IPS-15b (cell line): ENCODE measurements around the gene JDP2.

Experiments
- H3K27me3 ChIP-seq: one replicate; pipeline ENCODE4 v1.6.1; 2013; ENCODE audit warnings: low read length; ENCODE audit not compliant: control insufficient read depth, insufficient read depth
- H3K36me3 ChIP-seq: one replicate; pipeline ENCODE4 v1.6.1; 2013; ENCODE audit warnings: low read length; ENCODE audit not compliant: control insufficient read depth, insufficient read depth
- H3K4me1 ChIP-seq: one replicate; pipeline ENCODE4 v1.6.1; 2013; ENCODE audit warnings: mild to moderate bottlenecking, low read length; ENCODE audit not compliant: control insufficient read depth, insufficient read depth
- H3K4me3 ChIP-seq: one replicate; pipeline ENCODE4 v1.5.1; 2013; ENCODE audit warnings: low read depth, low read length
- H3K9ac ChIP-seq: one replicate; pipeline ENCODE4 v1.6.1; 2013; ENCODE audit warnings: low read depth, mild to moderate bottlenecking, low read length
- H3K9me3 ChIP-seq: one replicate; pipeline ENCODE4 v1.6.1; 2013; ENCODE audit warnings: mild to moderate bottlenecking, low read length; ENCODE audit not compliant: control insufficient read depth, insufficient read depth

JDP2 gene

DNA sequence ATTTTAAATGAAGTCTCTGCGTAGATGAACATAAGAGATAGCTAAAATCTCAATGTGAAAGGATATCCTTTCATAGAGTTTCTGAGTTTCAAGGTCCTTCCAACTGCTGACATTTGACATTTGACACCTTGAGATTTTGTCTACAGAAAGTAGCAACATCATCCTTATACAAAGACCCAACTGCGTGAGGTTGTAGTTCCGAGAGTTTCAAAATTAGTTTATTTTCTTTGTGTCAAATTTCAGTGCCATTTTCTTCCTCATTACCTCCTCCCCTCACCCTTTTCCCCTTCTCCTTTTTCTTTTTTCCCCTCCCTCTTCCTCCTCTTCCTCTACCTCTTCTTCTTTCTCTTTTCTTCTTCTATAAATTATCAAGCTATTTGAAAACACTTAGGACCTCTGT lies 67.6 kb downstream of the JDP2 start:
- Histone ChIP-seq H3K4me3 (no peak overlapping the region), H3K36me3 (peaks cover 2% of the 10 kb centered on the region), H3K9ac (no peak overlapping the region), H3K9me3 (no peaks in the 10 kb centered on the region), H3K27me3 (no peaks in the 10 kb centered on the region), H3K4me1 (no peaks in the 10 kb centered on the region)

DNA sequence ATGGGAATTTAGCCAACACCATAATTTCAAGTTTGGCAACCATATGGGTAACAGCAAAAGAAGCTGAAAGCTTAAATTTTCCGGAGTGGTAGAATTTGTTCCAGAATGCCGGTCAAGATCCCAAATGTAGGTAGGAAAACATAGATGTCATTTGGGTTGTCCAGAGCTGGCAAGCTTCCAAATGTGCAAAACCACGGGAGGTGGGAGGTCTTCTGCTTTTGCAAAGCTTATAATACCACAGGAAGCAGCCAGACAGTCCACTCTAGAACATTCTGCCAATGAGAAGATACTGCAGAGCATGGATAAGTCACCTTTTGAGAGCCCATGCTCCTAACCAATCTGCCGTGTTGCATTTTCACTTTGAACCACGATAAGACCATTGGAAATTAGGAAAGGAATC lies 68.1 kb downstream of the JDP2 start:
- Histone ChIP-seq H3K4me3 (no peak overlapping the region), H3K4me1 (no peaks in the 10 kb centered on the region), H3K9ac (no peak overlapping the region), H3K27me3 (no peaks in the 10 kb centered on the region), H3K9me3 (no peaks in the 10 kb centered on the region), H3K36me3 (peaks cover 2% of the 10 kb centered on the region)

DNA sequence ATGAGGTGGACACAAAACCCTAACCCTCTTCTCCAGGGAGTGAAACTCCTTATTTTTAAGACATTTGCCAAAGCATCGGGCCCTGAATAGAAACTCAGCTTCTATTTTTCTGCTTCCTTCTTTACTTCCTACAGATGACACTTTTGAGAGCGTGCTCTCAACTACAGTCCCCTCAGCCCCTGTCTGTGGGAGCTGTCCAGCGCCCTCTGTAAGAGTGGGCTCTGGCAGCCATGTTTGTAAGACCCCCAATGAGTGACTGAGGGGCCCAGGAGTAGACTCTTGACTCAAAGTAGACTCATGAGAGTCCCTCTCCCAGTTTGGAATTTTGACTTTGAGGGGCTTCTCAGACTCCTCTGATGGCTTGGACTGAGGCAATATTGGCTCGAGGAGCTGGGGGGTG lies 68.9 kb downstream of the JDP2 start:
- H3K9ac ChIP-seq = no peak overlapping the region
- H3K9me3 ChIP-seq = no peaks in the 10 kb centered on the region
- H3K4me3 ChIP-seq = no peak overlapping the region
- no peaks in the 10 kb centered on the region for H3K4me1 ChIP-seq
- H3K27me3 ChIP-seq = no peaks in the 10 kb centered on the region
- peaks cover 2% of the 10 kb centered on the region for H3K36me3 ChIP-seq

DNA sequence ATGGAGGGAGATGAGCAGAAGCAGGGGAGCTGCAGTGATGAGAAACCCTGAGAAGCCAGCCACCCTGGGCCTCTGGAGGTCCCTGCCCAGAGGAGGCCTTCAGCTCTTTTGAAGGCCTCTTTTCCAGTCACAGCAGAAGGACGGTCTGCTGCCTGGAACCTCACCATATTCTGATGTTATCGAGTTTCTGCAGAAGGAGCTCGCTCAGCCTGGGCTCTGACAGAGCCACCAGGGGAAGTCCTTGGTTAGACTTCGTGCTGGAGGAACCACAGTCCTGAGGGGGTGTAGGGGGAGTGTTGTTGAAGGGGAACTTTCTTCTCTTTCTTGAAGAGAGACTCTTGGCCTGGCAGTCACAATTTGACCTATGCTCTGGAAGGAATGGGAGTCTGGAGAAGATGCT lies 69.4 kb downstream of the JDP2 start:
- Histone ChIP-seq H3K9me3 (no peaks in the 10 kb centered on the region), H3K4me1 (no peaks in the 10 kb centered on the region), H3K4me3 (no peak overlapping the region), H3K9ac (no peak overlapping the region), H3K36me3 (peaks cover 2% of the 10 kb centered on the region), H3K27me3 (no peaks in the 10 kb centered on the region)

DNA sequence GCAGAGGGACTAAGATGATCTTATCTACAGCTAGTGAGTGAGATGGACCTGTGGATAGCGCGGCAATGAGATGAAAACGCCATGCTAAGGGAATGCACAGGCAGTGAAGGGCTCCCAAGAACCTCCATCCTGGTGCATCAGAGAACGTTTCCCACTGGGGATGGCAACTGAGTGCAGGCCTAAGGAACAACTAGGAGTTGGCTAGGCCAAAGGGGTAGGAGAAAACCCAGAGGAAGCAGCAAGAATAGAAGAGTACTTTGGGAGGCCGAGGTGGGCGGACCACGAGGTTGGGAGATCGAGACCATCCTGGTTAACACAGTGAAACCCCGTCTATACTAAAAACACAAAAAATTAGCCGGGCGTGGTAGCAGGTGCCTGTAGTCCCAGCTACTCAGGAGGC lies 69.9 kb downstream of the JDP2 start:
- peaks cover 2% of the 10 kb centered on the region for H3K36me3 ChIP-seq
- H3K27me3 ChIP-seq = no peaks in the 10 kb centered on the region
- H3K9me3 ChIP-seq = no peaks in the 10 kb centered on the region
- H3K4me1 ChIP-seq = no peaks in the 10 kb centered on the region
- H3K4me3 ChIP-seq = no peak overlapping the region
- no peak overlapping the region for H3K9ac ChIP-seq

DNA sequence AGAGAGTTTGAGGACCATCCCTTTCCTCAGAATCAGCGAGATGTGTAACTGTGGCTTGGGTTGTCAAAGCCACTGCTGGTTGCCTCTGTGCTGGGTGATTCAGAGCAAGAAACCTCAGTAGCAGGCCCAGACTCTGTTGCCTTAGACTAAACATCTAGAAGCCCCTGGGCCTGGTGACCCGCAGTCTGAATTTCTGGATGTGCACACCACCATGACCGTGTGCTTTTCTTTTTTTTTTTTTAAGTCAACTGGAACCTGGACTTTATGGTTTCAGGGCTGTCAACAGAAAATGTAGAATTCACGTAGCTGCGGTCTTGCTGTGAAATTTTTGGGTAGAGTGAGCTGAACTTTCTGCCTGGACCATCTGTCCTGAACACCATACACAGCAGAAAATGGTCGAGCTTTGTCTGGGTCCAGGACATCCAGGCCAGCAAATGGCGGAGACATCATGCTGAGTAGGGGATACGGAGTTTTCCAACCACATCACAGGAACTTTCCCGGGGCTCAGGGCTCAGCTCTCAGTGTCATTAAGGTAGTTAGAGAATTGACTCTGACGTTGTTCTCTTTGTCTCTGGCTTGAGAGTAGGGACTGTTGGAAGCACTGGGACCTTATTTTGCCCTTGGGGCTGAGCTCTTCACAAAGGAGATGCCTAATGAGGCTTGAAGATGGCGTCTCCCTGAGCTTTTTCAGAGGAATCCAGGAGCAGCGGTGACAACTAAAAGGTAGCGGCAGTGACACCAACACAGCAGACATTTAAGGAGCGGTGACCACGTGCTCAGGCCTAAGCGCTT lies 71.5 kb downstream of the JDP2 start:
- H3K27me3 ChIP-seq = no peaks in the 10 kb centered on the region

DNA sequence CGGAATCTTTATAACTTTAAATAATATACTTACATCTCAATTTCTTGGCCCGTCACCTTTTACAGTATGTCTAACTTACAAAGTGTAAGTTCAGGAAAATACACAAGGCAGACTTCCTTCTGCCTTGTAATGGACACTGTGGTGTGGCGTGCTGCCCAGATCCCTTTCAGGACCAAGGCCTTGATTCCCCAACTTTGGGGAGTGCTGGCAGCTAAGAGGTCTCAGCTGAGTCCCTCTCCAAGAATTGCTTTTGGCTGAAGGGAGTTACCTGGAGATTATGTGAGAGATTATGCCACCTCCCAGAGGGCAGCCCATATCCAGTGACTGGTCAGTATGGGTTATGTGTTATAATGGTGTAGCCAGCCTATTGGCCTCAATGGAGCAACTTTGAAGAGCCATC lies 73.3 kb downstream of the JDP2 start:
- peaks cover 2% of the 10 kb centered on the region for H3K36me3 ChIP-seq
- no peak overlapping the region for H3K9ac ChIP-seq
- no peaks in the 10 kb centered on the region for H3K9me3 ChIP-seq
- H3K4me3 ChIP-seq = no peak overlapping the region
- no peaks in the 10 kb centered on the region for H3K27me3 ChIP-seq
- no peaks in the 10 kb centered on the region for H3K4me1 ChIP-seq

More for the DNA sequence above, 71.5 kb downstream of the JDP2 start:
- no peak overlapping the region for H3K9ac ChIP-seq
- H3K4me3 ChIP-seq = no peak overlapping the region
- no peaks in the 10 kb centered on the region for H3K4me1 ChIP-seq
- peaks cover 2% of the 10 kb centered on the region for H3K36me3 ChIP-seq
- H3K9me3 ChIP-seq = no peaks in the 10 kb centered on the region

DNA sequence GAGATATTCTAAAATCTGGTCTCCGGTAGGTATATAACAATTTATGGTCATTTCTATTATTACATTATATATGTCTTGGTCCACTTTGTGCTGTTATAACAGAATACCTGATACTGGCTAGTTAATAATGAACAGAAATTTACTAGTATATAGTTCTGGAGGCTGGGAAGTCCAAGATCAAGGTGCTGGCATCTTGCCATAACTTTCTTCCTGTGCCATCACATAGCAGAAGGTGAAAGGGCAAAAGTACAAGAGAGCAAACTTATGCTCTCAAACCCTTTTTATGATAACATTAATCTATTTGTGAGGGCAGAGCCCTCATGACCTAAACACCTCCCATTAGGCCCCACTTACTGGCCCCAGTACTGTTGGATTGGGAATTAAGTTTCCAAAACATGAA lies 76.6 kb downstream of the JDP2 start:
- Histone ChIP-seq H3K36me3 (no peaks in the 10 kb centered on the region), H3K9me3 (no peaks in the 10 kb centered on the region), H3K27me3 (no peaks in the 10 kb centered on the region), H3K4me3 (no peak overlapping the region), H3K9ac (no peak overlapping the region), H3K4me1 (no peaks in the 10 kb centered on the region)

DNA sequence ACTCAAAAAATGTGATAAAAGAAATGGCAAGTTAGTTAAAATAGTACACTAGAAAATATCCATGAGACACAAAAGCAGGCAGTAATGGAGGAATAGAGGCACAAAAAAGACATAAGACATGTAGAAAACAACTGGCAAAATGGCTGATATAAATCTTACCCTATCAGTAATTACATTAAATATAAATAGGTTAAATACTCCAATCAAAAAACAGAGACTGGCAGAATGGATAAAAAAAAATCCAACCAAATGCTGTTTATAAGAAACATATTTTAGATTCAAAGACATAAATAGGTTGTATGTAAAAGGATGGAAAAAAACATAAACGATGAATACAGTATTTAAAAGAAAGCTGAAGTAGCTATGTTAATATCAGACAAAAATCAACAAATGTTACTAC lies 79.1 kb downstream of the JDP2 start:
- Histone ChIP-seq H3K4me3 (no peak overlapping the region), H3K9ac (no peak overlapping the region), H3K36me3 (no peaks in the 10 kb centered on the region), H3K9me3 (no peaks in the 10 kb centered on the region), H3K4me1 (no peaks in the 10 kb centered on the region), H3K27me3 (no peaks in the 10 kb centered on the region)

DNA sequence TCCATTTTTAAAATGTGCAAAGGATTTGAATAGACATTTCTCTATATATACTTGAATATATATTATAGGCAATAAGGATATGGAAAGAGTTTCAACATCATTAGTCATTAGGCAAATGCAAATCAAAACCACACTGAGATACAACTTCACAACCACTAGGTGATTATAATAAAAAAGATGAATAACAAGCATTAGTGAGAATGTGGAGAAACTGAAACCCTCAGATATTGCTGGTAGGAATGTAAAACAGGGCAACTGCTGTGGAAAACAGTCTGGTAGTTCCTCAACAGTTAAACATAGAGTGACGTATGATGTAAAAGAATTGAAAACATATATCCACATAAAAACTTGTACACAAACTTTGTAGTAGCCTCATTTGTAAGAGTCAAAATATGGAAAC lies 82.7 kb downstream of the JDP2 start:
- Histone ChIP-seq H3K4me3 (no peak overlapping the region), H3K27me3 (no peaks in the 10 kb centered on the region), H3K4me1 (peaks cover 6% of the 10 kb centered on the region), H3K9ac (no peak overlapping the region), H3K36me3 (no peaks in the 10 kb centered on the region), H3K9me3 (no peaks in the 10 kb centered on the region)

DNA sequence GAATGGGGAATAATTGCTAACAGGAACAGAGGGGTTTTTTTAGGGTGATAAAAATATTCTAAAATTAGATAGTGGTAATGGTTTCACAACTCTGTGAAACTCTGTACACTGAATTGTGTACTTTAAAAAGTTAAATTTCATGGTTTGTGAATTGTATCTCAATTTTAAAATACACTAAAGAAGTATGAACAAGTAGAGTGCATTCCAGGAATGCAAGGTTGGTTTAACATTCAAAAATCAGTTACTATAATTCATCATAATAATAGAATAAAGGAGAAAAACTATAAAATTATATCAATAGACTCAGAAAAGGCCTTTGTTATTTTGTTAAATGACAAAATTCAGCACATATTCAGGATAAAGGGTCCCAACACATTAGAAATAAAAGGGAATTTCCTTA lies 83.4 kb downstream of the JDP2 start:
- no peaks in the 10 kb centered on the region for H3K27me3 ChIP-seq
- no peak overlapping the region for H3K9ac ChIP-seq

DNA sequence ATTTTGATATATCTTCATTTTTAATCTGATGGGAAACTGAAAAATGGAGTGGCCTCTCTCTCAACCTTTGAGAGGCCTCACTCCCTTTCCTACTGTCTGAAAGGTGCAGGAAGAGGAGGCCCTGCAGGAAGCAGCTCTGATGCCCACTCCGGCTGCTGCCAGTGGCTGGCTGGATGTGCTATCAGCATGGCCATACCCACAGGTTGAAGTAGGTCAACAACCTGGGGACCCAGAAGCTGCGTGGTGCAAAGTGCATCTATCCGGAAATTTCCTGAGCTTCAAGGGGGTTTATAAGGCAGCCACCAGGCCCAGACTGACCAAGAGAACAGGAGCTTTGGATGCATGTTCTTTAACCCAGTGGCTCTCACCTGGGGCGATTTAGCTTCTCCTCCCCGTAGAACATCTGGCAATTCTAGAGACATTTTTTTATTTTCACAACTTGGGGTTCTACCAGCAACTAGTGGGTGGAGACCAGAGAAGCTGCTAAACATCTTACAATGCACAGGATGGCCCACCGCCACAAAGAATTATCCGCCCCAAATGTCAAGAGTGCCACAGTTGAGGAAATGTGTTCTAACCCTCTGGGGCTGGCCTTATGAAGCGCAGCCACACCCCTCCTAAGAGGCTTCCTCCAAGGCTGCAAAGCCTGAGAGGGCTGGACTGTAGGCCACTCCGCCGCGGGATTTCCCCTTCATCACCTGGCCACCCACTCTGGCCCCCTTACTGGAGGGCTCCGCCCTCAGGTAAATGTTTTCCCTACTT lies 86.3 kb downstream of the JDP2 start:
- no peaks in the 10 kb centered on the region for H3K36me3 ChIP-seq
- no peaks in the 10 kb centered on the region for H3K9me3 ChIP-seq
- H3K4me3 ChIP-seq = no peak overlapping the region
- H3K4me1 ChIP-seq = peaks cover 9% of the 10 kb centered on the region
- H3K27me3 ChIP-seq = no peaks in the 10 kb centered on the region
- no peak overlapping the region for H3K9ac ChIP-seq

More for the DNA sequence above, 83.4 kb downstream of the JDP2 start:
- Histone ChIP-seq H3K9me3 (no peaks in the 10 kb centered on the region), H3K36me3 (no peaks in the 10 kb centered on the region), H3K4me3 (no peak overlapping the region), H3K4me1 (peaks cover 9% of the 10 kb centered on the region)
